Measurements from ENCODE around the gene MAST2.

DNA sequence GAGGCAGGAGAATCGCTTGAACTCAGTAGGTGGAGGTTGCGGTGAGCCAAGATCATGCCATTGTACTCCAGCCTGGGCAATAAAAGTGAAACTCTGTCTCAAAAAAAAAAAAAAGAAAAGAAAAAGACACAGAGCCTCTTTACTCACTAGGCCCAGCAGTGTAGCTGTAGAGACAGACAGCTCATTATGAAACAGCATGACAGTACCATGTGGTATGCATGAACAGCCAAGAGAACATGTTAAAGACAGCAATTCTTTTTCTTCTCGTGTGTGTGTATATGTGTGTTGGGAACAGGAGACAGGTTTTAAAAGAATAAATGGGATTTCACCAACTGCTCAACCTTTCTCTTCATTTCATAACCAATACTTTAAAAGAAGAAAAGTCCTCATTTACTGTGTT is 210.2 kb downstream of the MAST2 start:
- no peak for TF ChIP-seq POLR2AphosphoS5 (IDR thresholded peaks at IDR 0.05; ENCODE audit: low read depth, low read length)
- no peak for TF ChIP-seq CTCF (IDR thresholded peaks at IDR 0.05)
- TF ChIP-seq SIN3A (IDR thresholded peaks at IDR 0.05; ENCODE audit: borderline replicate concordance, insufficient read depth, low read depth, low read length) = no peak
- TF ChIP-seq, protein P1, sequence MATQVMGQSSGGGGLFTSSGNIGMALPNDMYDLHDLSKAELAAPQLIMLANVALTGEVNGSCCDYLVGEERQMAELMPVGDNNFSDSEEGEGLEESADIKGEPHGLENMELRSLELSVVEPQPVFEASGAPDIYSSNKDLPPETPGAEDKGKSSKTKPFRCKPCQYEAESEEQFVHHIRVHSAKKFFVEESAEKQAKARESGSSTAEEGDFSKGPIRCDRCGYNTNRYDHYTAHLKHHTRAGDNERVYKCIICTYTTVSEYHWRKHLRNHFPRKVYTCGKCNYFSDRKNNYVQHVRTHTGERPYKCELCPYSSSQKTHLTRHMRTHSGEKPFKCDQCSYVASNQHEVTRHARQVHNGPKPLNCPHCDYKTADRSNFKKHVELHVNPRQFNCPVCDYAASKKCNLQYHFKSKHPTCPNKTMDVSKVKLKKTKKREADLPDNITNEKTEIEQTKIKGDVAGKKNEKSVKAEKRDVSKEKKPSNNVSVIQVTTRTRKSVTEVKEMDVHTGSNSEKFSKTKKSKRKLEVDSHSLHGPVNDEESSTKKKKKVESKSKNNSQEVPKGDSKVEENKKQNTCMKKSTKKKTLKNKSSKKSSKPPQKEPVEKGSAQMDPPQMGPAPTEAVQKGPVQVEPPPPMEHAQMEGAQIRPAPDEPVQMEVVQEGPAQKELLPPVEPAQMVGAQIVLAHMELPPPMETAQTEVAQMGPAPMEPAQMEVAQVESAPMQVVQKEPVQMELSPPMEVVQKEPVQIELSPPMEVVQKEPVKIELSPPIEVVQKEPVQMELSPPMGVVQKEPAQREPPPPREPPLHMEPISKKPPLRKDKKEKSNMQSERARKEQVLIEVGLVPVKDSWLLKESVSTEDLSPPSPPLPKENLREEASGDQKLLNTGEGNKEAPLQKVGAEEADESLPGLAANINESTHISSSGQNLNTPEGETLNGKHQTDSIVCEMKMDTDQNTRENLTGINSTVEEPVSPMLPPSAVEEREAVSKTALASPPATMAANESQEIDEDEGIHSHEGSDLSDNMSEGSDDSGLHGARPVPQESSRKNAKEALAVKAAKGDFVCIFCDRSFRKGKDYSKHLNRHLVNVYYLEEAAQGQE (IDR thresholded peaks at IDR 0.05; ENCODE audit: insufficient read depth in 1 of 2, low read depth in 2 of 2, low read length in 1 of 2) = no peak
- TF ChIP-seq TCF7L2 (IDR thresholded peaks at IDR 0.05; ENCODE audit: low read depth, low read length) = no peak
